AG04450 (cell line): Measurements from ENCODE around the gene NFIB. TPM values are rescaled to one million over a fixed set of nuclear protein-coding genes. Genes with fewer than 3 reads are reported as not detected.

Source experiments
- CTCF ChIA-PET: fragments of 300-600, 350-600 bp; formaldehyde crosslinking; extraction: SDS; loops from one replicate; lab custom pipeline; 2022; ENCODE audit warnings: antibody characterized with exemption, inconsistent platforms; lab: Charles Lee
- POLR2A ChIA-PET: fragments of 350-600 bp; formaldehyde crosslinking; extraction: SDS; loops from one replicate; lab custom pipeline; 2021; ENCODE audit warnings: antibody characterized with exemption, inconsistent platforms; lab: Yijun Ruan, JAX
- DNase-seq: peaks from one replicate; pipeline ENCODE4 v3.0.0-alpha.2; 2011; ENCODE audit warnings: low read depth, low spot score
- H3K27ac ChIP-seq: one replicate; pipeline ENCODE4 v1.5.1; 2012; ENCODE audit warnings: low read depth, low read length, control low read depth
- H3K27me3 ChIP-seq: one replicate; pipeline ENCODE4 v1.6.0; 2012; ENCODE audit warnings: low read length; ENCODE audit not compliant: control insufficient read depth, insufficient read depth
- H3K4me3 ChIP-seq: 2 replicates; pipeline ENCODE4 v1.5.1; 2011; ENCODE audit warnings: mild to moderate bottlenecking, low read depth, low read length, control low read depth
- H3K9me3 ChIP-seq: 2 replicates; pipeline ENCODE4 v1.5.1; 2012; ENCODE audit warnings: low read length; ENCODE audit not compliant: control insufficient read depth, insufficient read depth
- CTCF ChIP-seq: IDR thresholded peaks from 2 replicates; pipeline ENCODE4 v1.5.1; 2011; ENCODE audit warnings: low read depth, low read length, control low read depth, inconsistent platforms
- polyA plus RNA-seq: library from polyadenylated mRNA; depleted of rRNA; stranded (reverse); fragments of >200 nt; gene quantifications from 2 replicates; pipeline ENCODE4 v1.2.3, GENCODE V29; 2011

The NFIB gene
- polyA plus RNA-seq, 1 experiment, result 2.2 TPM

- H3K27ac ChIP-seq, result no peak overlapping the region
- no peak overlapping the region for H3K4me3 ChIP-seq
- POLR2A ChIA-PET, result no interaction called here
- H3K27me3 ChIP-seq, result peaks cover 98% of the 10 kb centered on the region
- CTCF ChIA-PET, result no interaction called here
- peaks cover 8% of the 10 kb centered on the region; the same call in 1 of the 2 replicates for H3K9me3 ChIP-seq
- TF ChIP-seq CTCF, result no peak
- DNase-seq, result no peak
Observed at GRCh38 chr9:14346231-14346791, 32.4 kb upstream of the NFIB start.

GRCh38 chr9:14345354-14346230, 31.7 kb upstream of the NFIB start:
- no peak overlapping the region for H3K4me3 ChIP-seq
- TF ChIP-seq CTCF, result no peak
- ChIA-PET POLR2A (interaction anchor here (0.6 kb wide), 1 partner anchor 10 kb away, joined by 4 read pairs; no protein-coding TSS in a partner anchor), CTCF (interaction anchor here (0.7 to 1.6 kb wide), 2 partner anchors 9 to 918 kb away, joined by 3 to 6 read pairs; no protein-coding TSS in a partner anchor)
- no peak overlapping the region for H3K27ac ChIP-seq
- DNase-seq, result no peak
- H3K9me3 ChIP-seq, result peaks cover 8% of the 10 kb centered on the region; the same call in 1 of the 2 replicates
- peaks cover 98% of the 10 kb centered on the region for H3K27me3 ChIP-seq

GRCh38 chr9:14344941-14345353, 31.0 kb upstream of the NFIB start:
- H3K9me3 ChIP-seq, result peaks cover 8% of the 10 kb centered on the region; the same call in 1 of the 2 replicates
- CTCF ChIA-PET, result interaction anchor here (0.6 to 1.6 kb wide), 4 partner anchors 9 to 917 kb away, joined by 3 to 7 read pairs (median 4); no protein-coding TSS in a partner anchor
- TF ChIP-seq CTCF, result no peak
- no peak overlapping the region for H3K27ac ChIP-seq
- H3K4me3 ChIP-seq, result no peak overlapping the region
- peaks cover 98% of the 10 kb centered on the region for H3K27me3 ChIP-seq
- POLR2A ChIA-PET, result interaction anchor here (0.6 kb wide), 1 partner anchor 11 kb away, joined by 4 read pairs; no protein-coding TSS in a partner anchor
- DNase-seq, result no peak

- Histone ChIP-seq H3K27me3 (peaks cover 98% of the 10 kb centered on the region), H3K27ac (no peak overlapping the region), H3K4me3 (no peak overlapping the region), H3K9me3 (peaks cover 8% of the 10 kb centered on the region; the same call in 1 of the 2 replicates)
- no peak for TF ChIP-seq CTCF
- ChIA-PET CTCF (interaction anchor here (0.6 to 1.6 kb wide), 3 partner anchors 10 to 822 kb away, joined by 3 to 7 read pairs (median 6); no protein-coding TSS in a partner anchor), POLR2A (no interaction called here)
- DNase-seq, result no peak
Observed at GRCh38 chr9:14344053-14344524, 30.1 kb upstream of the NFIB start.
